Fibroblast of lung (primary cell): Measurements from ENCODE around the gene ZNF557. TPM values are rescaled to one million over a fixed set of nuclear protein-coding genes. Genes with fewer than 3 reads are reported as not detected.
A peak's percentile ranks its signal among the peaks of the same experiment; 100 is the strongest.
"Not testable (repeated sequence)": the region's sequence is repeated elsewhere in the genome, so short reads cannot be mapped to it uniquely, and the experiment has no call there.

Source experiments
- DNase-seq, 2 donors: peaks; one replicate each; pipeline versions ENCODE4 v3.0.0 to v3.0.0-alpha.2; 2010; ENCODE audit warnings: low read depth in 2 of 2
- H2AFZ ChIP-seq: 2 replicates; pipeline ENCODE4 v1.5.1; 2012; ENCODE audit warnings: low read length, control low read depth, inconsistent platforms
- H3K27ac ChIP-seq: 2 replicates; pipeline ENCODE4 v1.5.1; 2011; ENCODE audit warnings: low read length, control low read depth; ENCODE audit not compliant: insufficient read depth
- H3K27me3 ChIP-seq: 2 replicates; pipeline ENCODE4 v1.5.1; 2011; ENCODE audit warnings: mild to moderate bottlenecking, low read length; ENCODE audit not compliant: control insufficient read depth, insufficient read depth
- H3K36me3 ChIP-seq: 2 replicates; pipeline ENCODE4 v1.5.1; 2011; ENCODE audit warnings: low read length; ENCODE audit not compliant: control insufficient read depth, insufficient read depth
- H3K4me1 ChIP-seq: 2 replicates; pipeline ENCODE4 v1.5.1; 2011; ENCODE audit warnings: low read length; ENCODE audit not compliant: control insufficient read depth, insufficient read depth; ENCODE audit errors: extremely low read depth
- H3K4me2 ChIP-seq: 2 replicates; pipeline ENCODE4 v1.5.1; 2011; ENCODE audit warnings: low read length, control low read depth; ENCODE audit not compliant: insufficient read depth; ENCODE audit errors: extremely low read depth
- H3K4me3 ChIP-seq, 4 experiments: fragments of 200-600 bp in 1 of 4; sonication (generic) in 1 of 4; replicated peaks in 1 of 4; 2 replicates each; pipeline ENCODE4 v1.5.1; 2011 to 2016; ENCODE audit warnings: low read length in 4 of 4, low read depth in 3 of 4, mild to moderate bottlenecking in 3 of 4, control low read depth in 2 of 4, inconsistent platforms in 1 of 4, mixed read lengths in 1 of 4; ENCODE audit not compliant: insufficient read depth in 1 of 4; ENCODE audit errors: control extremely low read depth in 1 of 4
- H3K79me2 ChIP-seq: 2 replicates; pipeline ENCODE4 v1.5.1; 2012; ENCODE audit warnings: mild to moderate bottlenecking, low read length, inconsistent platforms; ENCODE audit not compliant: control insufficient read depth, insufficient read depth
- H3K9ac ChIP-seq: 2 replicates; pipeline ENCODE4 v1.5.1; 2011; ENCODE audit warnings: mild to moderate bottlenecking, low read length, control low read depth; ENCODE audit not compliant: insufficient read depth
- H3K9me3 ChIP-seq: 2 replicates; pipeline ENCODE4 v1.5.1; 2012; ENCODE audit warnings: low read depth, low read length; ENCODE audit not compliant: control insufficient read depth, insufficient read depth
- H4K20me1 ChIP-seq: 2 replicates; pipeline ENCODE4 v1.5.1; 2011; ENCODE audit warnings: low read length; ENCODE audit not compliant: control insufficient read depth, insufficient read depth; ENCODE audit errors: extremely low read depth
- EZH2 ChIP-seq: IDR thresholded peaks from 2 replicates; pipeline ENCODE4 v1.5.1; 2012; ENCODE audit warnings: low read length, control low read depth, mild to moderate bottlenecking; ENCODE audit errors: missing control alignments
- polyA minus RNA-seq: library from RNA; depleted of rRNA, polyadenylated mRNA; stranded (reverse); fragments of >200 nt; gene quantifications from 2 replicates; pipeline ENCODE4 v1.2.3, GENCODE V29; 2011; ENCODE audit warnings: low replicate concordance
- polyA plus RNA-seq, 2 donors: library from polyadenylated mRNA; depleted of rRNA in 1 of 2; stranded (reverse) in 1 of 2; unstranded in 1 of 2; fragments of >200 nt; gene quantifications; 2 replicates each; pipeline ENCODE4 v1.2.1, GENCODE V29; 2011 to 2012; ENCODE audit warnings: missing spikeins in 1 of 2
- total RNA-seq: library from RNA; depleted of rRNA; stranded (reverse); fragments of >200 nt; gene quantifications from 2 replicates; pipeline ENCODE4 v1.2.1, GENCODE V29; 2014
- TF ChIP-seq, protein P1 (sequence below), 2 donors: IDR thresholded peaks in 1 of 2; conservative IDR thresholded peaks in 1 of 2; 1 replicate in 1 of 2; 2 replicates in 1 of 2; pipeline ENCODE4 v1.5.1; 2011 to 2012; ENCODE audit warnings: low read length in 2 of 2, control low read depth in 1 of 2, inconsistent platforms in 1 of 2, low read depth in 1 of 2, mild to moderate bottlenecking in 1 of 2

ZNF557 gene
- 18.3 and 18.5 TPM in 2 replicates for total RNA-seq
- polyA plus RNA-seq, result 2.9 and 3.4 TPM in 2 replicates
- polyA plus RNA-seq (2012), result 2.6 and 3.4 TPM in 2 replicates
- polyA minus RNA-seq, result 14.6 and 16.2 TPM in 2 replicates

DNA sequence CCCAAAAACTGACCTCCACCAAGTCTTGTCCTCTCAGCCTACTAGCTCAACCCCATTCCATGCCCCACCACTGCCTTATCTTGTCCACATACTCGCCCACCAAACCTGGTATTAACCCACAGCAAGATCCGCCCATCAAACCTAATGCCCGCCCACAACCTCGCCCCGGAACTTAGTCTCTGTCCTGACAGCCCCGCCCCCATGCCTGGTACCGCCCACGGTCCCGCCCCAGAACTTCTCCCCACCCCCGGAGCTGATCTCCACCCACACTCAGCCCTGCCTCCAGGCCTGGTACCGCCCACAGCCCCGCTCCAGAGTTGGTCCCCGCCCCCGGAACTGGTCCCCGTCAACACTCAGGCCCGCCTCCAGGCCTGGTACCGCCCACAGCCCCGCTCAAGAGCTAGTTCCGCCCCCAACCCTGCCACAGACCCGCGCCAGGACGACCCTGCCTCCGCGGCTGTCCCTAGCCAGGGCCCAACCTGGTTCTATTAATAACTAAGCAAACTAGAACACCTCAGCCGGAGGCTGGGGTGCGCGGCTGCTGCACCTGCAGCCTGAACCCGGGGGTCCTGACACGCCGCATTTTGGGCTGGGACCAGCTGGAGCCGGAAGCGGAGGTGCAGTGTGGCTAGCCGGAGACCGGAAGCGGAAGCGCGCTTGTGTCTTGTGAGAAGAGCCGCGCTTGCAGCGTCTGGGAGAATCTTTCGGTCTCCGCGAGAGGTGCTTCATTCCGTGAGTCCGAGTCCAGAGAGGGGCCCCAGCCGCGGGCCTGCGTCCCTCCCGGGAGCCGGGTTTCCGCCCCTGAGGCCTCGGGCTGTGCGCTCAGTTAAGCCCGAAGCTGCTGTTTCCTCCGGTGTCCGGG lies at the start of gene ZNF557:
Gene ZNF557, plus strand, starts transcription at position 662 of the 862 bp plus-strand sequence. CDS start 5,372 bp downstream, outside the sequence.
- Histone ChIP-seq H3K4me1 (no peaks in the 10 kb centered on the region), H3K9me3 (no peaks in the 10 kb centered on the region), H4K20me1 (no peaks in the 10 kb centered on the region), H3K27me3 (no peaks in the 10 kb centered on the region), H3K79me2 (peaks cover 9% of the 10 kb centered on the region), H3K36me3 (peaks cover 10% of the 10 kb centered on the region), H3K9ac (peak within 1 kb of the TSS; percentile 91), H2AFZ (peak within 1 kb of the TSS; percentile 98), H3K27ac (peak within 1 kb of the TSS; percentile 86), H3K4me2 (peak within 1 kb of the TSS; percentile 93), H3K4me3 (peak within 1 kb of the TSS; percentile 93 to 100 (median 98))
- TF ChIP-seq, protein P1, sequence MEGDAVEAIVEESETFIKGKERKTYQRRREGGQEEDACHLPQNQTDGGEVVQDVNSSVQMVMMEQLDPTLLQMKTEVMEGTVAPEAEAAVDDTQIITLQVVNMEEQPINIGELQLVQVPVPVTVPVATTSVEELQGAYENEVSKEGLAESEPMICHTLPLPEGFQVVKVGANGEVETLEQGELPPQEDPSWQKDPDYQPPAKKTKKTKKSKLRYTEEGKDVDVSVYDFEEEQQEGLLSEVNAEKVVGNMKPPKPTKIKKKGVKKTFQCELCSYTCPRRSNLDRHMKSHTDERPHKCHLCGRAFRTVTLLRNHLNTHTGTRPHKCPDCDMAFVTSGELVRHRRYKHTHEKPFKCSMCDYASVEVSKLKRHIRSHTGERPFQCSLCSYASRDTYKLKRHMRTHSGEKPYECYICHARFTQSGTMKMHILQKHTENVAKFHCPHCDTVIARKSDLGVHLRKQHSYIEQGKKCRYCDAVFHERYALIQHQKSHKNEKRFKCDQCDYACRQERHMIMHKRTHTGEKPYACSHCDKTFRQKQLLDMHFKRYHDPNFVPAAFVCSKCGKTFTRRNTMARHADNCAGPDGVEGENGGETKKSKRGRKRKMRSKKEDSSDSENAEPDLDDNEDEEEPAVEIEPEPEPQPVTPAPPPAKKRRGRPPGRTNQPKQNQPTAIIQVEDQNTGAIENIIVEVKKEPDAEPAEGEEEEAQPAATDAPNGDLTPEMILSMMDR (conservative IDR thresholded peaks at IDR 0.05 in 1 of 2, IDR thresholded peaks at IDR 0.05 in 1 of 2; ENCODE audit: low read depth in 1 of 2, low read length in 2 of 2), result no peak
- TF ChIP-seq EZH2, result no peak
- DNase-seq, result peak; percentile 96

GRCh38 chr19:7021331-7021730 lies 48.2 kb upstream of the ZNF557 start, which contains the start of gene MBD3L2B:
Gene MBD3L2B, minus strand, starts transcription at chr19:7021431. Its CDS starts 34 bp downstream, at chr19:7021397.
- H3K79me2 ChIP-seq, H3K4me1 ChIP-seq, H3K27me3 ChIP-seq, H3K9ac ChIP-seq, H3K4me3 ChIP-seq, H3K36me3 ChIP-seq, H3K27ac ChIP-seq, DNase-seq, H4K20me1 ChIP-seq, H3K9me3 ChIP-seq, H3K4me2 ChIP-seq, H2AFZ ChIP-seq: not testable (repeated sequence)

DNA sequence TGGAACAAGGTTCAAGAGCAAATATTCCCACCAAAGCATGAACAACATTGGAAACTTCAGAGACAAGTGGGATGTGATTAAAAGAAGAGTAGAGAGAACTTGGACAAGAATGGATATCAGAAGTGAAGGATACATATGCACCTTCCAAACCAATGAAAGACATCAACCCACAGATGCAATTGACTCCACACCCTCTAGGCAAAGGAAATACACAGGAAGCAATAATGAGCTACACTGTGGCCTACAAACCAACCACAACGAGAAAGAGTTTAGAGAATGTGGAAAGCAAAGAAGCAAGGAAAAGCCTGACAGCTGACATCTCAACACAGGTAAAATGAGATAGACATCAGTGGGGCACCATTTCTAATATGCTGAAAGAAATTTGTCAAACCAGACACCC lies 40.7 kb upstream of the ZNF557 start:
- H3K27me3 ChIP-seq, H3K9me3 ChIP-seq, H3K4me3 ChIP-seq, H3K27ac ChIP-seq, H3K9ac ChIP-seq, H3K79me2 ChIP-seq, H3K4me1 ChIP-seq, H2AFZ ChIP-seq, H3K36me3 ChIP-seq, H4K20me1 ChIP-seq, H3K4me2 ChIP-seq, DNase-seq: not testable (repeated sequence)

- H3K9me3 ChIP-seq, H3K4me1 ChIP-seq, H3K79me2 ChIP-seq, H3K36me3 ChIP-seq, H3K9ac ChIP-seq, DNase-seq, H4K20me1 ChIP-seq, H3K4me2 ChIP-seq, H3K27me3 ChIP-seq, H3K27ac ChIP-seq, H3K4me3 ChIP-seq, H2AFZ ChIP-seq: not testable (repeated sequence)
Measured at GRCh38 chr19:7030278-7030677, 39.2 kb upstream of the ZNF557 start, which contains the start of gene MBD3L5. Gene MBD3L5, plus strand, starts transcription at chr19:7030578. Its CDS starts 34 bp downstream, at chr19:7030612.

GRCh38 chr19:7040079-7040478 lies 29.4 kb upstream of the ZNF557 start, which contains the start of gene MBD3L4:
Gene MBD3L4, minus strand, starts transcription at chr19:7040179. Its CDS starts 35 bp downstream, at chr19:7040144.
- not testable (repeated sequence) for H3K27me3 ChIP-seq, H2AFZ ChIP-seq, H3K4me2 ChIP-seq, H3K79me2 ChIP-seq, H3K9me3 ChIP-seq, DNase-seq, H3K9ac ChIP-seq, H3K4me1 ChIP-seq, H3K36me3 ChIP-seq, H3K27ac ChIP-seq, H3K4me3 ChIP-seq, H4K20me1 ChIP-seq

DNA sequence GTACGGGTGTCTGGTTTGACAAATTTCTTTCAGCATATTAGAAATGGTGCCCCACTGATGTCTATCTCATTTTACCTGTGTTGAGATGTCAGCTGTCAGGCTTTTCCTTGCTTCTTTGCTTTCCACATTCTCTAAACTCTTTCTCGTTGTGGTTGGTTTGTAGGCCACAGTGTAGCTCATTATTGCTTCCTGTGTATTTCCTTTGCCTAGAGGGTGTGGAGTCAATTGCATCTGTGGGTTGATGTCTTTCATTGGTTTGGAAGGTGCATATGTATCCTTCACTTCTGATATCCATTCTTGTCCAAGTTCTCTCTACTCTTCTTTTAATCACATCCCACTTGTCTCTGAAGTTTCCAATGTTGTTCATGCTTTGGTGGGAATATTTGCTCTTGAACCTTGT lies 27.9 kb upstream of the ZNF557 start:
- H3K4me3 ChIP-seq, H3K79me2 ChIP-seq: not testable (repeated sequence)

More for the DNA sequence above, 27.9 kb upstream of the ZNF557 start:
- not testable (repeated sequence) for H3K4me2 ChIP-seq, H3K36me3 ChIP-seq, H4K20me1 ChIP-seq, H3K27ac ChIP-seq, H2AFZ ChIP-seq, H3K4me1 ChIP-seq, DNase-seq, H3K9ac ChIP-seq, H3K9me3 ChIP-seq, H3K27me3 ChIP-seq
